ENCODE data around the gene NAT10.

GRCh38 chr11:34105957-34106504 is 602 bp downstream of the NAT10 start:
- no peak for TF ChIP-seq CTCF (IDR thresholded peaks at IDR 0.05; ENCODE audit: insufficient read depth, low read length, poor library complexity, severe bottlenecking)
- no peak for TF ChIP-seq EZH2phosphoT487 (conservative IDR thresholded peaks at IDR 0.05; ENCODE audit: low read length)
